HG03378 (cell line): ENCODE measurements around the gene IGDCC3.
"Not testable (repeated sequence)": the region's sequence is repeated elsewhere in the genome, so short reads cannot be mapped to it uniquely, and the experiment has no call there.

ENCODE experiments used
- ATAC-seq: cut with Tn5 transposase; IDR thresholded peaks from one replicate; pipeline ENCODE4 v1.9.1; 2021; ENCODE audit warnings: mild to moderate bottlenecking, moderate library complexity; ENCODE audit not compliant: unreplicated experiment

IGDCC3 gene

DNA sequence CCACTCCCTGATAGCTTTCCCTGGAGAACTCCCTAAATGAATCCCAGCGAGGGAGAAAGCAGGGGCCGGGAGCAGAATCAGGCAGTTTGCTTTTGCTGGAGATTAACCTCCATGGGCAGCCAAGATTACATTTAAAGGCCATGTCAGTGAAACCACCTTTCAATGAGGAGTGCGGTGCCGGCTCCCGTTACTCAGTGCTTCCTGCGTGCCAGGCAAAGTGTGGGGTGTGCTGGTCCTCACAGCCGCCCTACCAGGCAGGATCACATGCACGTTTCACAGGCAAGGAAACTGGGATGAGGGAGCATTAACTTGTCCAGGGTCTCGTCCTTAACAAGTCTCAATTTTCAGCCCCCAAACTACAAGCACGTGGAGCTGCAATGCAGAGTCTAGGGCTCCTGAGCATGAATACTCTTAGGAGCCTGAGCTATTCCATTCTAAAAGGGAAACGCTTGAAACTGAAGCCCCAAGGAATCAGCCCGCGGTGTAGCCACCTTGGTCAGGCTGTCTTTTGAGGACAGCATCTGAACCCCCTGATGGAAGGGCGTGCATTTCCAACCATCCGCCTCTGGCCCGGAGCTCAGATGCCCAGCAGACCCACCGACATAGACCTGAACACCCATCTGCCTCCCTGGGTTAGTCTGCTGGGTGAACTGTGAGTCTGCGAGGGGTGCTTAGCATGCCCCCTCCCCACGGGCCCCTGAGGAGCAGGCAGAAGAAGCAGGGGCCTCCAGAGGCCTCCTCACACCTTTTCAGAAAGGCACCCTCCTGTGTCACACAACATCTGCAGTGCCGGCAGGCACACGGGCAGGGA is 5.6 kb downstream of the IGDCC3 start:
- no peak for ATAC-seq

DNA sequence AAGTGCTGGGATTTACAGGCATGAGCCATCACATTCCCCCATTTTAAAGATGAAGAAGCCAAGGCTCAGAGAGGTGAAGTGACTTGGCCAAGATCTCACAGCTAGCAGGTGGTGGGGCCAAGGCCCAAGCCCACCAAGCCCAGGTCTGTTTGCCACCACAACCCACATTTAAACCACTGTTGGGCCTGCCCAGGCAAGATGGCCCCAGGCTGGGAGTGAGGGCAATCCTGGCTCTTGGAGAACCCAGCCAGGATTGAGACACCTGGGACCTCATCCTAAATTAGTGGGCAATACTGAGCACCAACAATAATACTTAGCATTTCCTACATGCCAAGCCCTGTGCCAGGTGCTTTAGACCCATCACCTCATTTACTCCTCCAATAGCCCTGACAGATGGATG is 6.9 kb downstream of the IGDCC3 start:
- ATAC-seq = no peak

DNA sequence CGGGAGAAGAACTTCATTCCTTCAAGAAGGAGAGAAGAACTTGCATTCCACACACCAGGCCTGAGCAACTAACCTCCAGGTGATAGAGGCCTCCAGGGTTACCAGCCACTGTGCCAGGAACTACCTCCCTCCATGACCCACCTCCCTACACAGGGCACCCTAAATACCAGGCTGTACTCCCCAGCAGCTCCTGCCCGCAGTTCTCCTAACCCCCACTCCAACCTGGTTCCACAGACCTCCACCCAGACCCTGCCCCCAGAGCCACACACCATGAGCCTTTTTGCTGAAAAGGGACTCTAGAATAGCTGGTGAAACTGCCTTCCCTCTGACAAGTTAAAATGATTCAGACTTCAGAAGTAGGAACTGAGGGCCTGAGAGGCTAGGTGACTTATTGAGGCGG is 8.2 kb downstream of the IGDCC3 start:
- ATAC-seq = no peak

DNA sequence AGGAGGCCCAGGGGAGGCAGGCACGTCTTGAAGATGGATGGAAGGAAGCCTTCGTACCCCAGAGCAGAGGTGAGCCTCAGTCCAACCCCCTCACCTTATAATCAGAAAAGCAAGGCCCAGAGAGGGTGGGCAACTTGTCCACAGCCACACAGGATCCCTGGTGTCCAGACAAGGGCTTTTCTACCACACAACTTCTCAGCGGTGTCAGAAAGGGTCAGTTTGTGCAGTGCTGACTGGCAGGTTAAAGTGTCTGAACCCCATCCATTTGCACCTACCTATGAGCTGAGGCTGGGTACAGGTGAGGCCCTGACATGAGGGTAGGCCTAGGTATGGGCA is 8.6 kb downstream of the IGDCC3 start:
- no peak for ATAC-seq

DNA sequence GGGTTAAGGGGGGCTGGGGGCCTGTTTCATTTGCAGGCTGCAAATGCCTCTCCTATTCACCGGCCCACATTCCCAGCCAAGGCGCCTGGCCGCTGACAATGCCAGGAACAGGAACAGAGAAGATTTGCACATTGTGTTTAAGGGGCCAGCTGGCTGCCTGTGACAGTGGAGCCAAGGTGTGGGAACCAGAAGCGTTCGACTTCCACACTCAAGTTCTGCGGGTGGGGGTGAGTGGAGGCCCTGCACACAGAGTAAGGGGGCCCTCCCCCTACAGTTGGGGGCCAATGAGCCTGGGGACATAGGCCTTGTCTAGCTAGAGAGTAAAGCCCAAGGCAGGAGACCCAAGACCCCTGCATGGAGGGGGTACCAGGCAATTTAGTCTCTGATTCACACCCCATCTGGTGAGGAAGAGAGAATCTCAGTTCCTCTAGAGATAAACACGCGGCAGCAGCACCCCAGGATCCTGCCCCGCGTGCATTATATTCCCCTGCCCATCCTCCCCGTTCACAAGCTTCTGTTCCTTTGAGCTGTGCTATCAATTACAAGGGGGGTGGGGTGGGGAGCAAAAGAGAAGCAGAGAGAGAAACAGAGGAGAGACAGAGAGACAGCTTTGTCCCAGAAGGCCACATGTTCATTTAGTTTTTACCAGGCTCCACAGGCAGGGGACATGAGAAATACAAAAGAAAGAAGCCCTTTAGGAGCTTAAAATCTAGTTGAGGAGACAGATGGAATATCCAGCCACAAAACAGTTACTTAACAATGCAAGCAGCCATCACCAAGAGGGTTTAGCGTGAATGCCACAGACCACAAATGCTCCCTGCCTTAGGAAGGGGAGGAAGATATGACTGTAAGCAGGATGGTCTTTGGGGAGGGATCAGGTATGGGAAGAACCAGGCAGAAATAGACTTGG is 9.2 kb downstream of the IGDCC3 start:
- ATAC-seq = no peak

DNA sequence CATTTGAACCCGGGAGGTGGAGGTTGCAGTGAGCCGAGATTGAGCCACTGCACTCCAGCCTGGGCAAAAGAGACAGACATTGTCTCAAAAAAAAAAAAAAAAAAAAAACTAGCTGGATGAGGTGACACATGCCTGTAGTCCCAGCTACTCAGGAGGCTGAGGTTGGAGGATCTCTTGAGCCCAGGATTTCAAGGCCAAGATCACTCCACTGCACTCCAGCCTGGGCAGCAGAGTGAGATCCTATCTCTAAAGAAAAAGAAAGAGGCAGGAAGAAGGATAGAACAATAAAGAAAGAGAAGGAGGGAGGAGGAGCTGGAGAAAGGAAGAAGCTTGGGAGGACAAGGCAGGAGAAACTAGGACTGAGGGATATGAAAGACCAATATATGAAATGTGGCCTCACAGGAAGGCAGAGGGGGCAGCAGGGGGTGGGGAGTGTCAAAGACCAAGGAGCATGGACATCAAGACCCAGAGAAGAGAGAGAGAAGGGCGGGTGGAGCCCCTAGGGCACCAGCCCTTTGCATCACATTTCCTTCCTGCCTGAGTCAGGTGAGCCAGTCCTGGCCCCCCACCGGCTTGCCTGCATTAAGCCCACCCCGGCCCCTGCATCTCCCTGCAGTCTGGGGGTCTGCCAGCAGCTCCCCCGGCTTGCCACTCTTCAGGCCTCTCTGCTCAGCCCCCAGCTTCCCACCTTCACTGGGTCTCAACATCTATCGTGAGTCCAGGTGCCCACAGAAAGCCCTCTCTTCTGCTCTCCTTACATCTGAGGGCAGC is 11.5 kb downstream of the IGDCC3 start:
- no peak for ATAC-seq

DNA sequence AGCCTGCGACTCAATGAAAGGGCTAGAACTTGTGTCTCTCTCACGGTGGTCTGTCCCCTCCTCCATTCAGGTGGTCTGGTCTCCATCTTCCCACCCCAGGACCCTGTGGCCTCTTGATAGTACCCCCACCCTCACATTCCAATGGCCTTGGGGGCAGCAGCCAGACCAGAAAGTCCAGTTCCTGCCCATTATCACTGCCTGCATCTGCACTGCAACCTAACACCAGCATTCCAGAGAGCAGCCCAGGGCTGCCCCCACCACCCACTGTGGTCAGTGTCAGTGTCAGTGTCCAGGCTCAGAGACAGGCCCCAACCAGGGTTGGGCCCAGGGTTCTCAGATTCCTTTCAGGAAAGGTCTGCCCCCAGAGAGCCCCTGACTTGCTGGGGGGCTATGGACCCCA is 12.6 kb downstream of the IGDCC3 start:
- ATAC-seq = no peak

DNA sequence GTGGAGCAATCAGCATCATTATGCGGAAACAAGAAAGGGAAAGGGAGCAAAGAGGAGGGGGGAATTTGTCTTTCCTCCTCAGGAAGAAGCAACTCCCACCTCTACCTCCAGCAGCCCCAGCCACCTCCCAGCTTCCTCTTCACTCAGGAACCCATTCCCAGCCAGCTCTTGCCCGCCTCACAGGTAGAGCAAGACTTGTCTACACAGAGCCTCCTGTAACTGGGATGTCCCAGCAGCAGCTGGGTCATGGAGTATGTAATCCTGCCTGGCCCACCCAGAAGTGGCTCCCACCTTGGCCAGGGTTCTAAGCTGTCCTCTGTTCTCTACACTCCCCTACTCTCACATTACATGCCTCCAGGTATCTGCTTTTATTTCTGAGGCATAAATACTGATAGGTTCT is 14.0 kb downstream of the IGDCC3 start:
- no peak for ATAC-seq

DNA sequence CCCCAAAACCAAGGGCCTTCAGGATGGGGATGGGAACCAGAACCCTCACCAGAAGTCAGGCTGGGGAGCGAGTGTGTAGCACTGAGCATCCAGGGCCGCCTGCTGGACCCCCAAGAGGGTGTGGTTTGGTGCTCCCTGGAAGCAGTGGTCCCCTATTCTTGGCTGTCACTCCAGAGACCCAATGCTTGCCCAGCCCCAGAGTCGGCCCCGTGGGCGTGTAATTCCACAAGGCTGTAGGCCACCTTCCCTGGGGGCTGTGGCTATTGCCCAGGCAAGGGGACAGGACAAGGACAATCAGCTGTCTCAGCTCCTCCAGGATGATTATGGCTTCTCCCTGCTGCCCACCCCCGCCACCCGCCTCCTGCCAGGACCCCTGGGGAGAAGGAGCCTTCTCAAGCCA is 14.5 kb downstream of the IGDCC3 start:
- no peak for ATAC-seq

DNA sequence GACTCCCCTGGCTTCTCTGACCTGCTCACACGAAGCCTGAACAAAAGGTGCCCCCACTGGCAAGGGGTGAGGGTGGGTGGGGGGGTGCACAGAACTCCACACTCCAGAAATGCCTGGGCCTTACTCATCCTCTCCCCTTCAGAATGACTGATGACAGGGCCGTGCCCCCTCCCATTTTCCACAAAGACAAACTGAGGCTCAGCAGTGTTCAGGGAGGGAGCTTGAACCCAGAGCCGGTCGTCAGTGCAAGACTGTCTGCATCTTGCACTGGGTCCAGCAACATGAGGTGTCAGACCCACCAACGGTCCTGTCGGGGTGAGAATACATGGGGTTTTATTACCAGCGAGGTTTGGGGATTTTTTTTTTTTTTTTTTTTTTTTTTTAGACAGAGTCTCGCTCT is 15.3 kb downstream of the IGDCC3 start:
- no peak for ATAC-seq

DNA sequence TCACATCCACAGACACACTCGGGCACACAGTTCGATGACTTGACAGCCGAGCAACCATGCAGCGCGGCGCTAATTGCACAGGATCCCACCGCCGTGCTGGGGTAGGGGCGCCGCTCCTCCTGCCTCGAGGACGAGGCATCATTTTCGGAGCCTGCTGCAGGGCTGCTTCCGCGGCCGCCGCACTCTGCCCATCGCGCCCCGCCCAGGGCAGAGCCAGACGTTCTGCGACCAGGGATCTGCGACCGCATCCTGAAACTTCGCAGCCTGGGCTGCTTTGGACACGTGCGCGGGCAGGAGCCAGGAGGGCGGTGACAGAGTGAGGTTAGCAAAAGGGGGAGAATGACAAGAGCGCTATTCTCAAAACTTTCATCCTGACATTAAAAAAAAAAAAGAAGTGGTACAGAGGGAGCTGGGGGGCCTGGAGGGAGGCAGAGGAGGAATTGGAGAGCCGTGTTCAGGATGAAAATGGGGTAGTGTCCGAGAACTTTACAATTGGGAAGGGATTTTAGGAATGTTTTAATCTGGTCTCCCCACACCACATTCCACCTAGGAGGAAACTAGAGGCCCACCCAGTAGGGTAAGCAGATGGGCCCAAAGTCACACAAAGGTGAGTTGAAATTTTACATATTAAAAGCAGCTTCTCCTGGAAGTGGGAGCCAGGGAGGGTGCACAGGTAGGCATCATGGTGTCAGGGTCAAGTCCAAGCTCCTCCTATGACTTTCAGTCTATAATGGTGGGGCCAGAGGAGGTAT is 15.9 kb downstream of the IGDCC3 start:
- no peak for ATAC-seq

DNA sequence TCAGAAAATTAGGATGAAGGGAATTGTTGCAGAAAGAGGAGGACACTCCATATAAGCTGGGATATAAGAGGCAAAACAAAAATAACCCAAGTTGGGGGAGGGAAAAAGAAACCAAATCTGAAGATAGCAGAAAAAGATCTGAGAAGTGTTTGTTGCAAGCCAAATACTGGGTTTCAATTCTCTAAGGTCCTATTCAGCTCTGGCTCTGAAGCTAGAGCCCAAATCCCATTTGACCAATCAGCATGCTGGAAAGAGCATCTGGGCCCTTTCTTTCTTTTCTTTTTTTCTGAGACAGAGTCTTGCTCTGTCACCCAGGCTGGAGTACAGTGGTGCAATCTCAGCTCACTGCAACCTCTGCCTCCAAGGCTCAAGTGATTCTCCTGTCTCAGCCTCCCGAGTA is 17.3 kb downstream of the IGDCC3 start:
- no peak for ATAC-seq

DNA sequence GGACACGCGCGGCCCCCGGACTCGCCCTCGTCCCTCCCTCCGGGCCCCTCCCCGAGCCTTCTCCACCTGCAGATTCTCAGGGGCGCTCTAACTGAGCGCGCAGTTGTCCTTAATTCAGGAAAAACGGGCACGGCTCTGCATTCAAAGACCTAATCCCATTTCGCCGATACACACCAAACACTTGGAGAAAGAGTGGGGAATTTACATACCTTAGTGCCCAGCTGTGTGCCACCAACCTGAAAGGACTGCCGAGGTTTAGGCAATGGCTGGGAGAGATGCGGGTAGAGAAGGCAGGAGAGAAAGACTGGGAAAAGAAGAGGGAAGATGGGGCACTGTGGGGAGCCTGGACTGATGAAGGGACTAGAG is 21.8 kb downstream of the IGDCC3 start:
- ATAC-seq = no peak

DNA sequence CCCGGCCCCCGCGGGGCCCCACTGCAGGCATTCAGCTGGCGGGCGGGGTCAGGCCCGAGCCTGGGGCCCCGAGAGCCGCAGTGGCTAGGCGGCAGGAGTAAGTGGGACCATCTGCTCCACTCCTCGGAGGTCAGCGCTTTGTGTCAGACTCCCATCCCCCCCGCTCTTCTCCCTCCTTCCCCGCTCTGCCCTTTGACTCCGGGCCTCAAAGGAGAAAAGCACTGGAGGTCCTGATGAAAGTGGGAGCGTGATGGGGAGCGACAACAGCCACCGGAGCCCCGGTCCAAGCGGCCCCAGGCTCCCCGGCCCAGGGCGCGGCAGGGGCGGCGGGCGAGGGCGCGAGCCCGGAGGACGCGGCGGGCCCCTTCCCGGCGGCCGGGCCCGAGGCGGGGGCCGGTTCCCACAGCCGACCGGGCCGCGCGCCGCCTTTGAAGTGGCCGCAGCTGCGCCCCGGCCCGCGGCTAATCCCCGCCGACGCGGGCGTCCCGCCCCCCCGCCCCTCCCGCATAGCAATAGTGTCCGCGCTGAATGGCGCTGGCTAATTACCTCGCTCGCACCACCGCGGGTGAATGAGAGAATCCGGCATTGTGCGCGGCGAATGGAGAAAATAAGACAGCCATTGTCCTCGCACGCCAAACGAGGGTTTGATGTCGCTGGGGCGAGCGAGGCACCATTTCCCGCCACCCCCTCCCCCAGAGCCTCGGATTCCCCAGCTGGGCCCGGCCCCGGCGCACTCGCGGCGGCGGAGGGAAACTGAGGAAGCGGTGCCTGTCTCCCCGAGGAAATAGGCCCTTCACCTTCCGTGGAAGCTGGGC is 22.4 kb downstream of the IGDCC3 start:
- ATAC-seq = no peak

DNA sequence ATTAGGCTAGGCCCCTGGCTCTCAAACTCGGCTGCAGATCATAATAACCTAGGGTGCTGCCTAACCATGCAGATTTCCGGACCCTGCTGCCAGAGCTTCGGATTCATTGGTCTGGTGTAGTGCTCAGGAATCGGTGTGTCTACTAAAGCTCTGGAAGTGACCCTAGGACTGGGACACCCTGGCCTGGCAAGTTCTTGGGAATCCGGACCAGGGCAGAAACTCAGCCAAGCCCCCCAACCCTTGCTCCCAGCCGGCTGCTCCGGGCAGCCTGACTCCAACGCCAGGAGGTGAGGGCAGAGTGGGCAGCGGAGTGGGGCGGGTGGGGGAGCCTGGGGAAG is 23.0 kb downstream of the IGDCC3 start:
- ATAC-seq = no peak

DNA sequence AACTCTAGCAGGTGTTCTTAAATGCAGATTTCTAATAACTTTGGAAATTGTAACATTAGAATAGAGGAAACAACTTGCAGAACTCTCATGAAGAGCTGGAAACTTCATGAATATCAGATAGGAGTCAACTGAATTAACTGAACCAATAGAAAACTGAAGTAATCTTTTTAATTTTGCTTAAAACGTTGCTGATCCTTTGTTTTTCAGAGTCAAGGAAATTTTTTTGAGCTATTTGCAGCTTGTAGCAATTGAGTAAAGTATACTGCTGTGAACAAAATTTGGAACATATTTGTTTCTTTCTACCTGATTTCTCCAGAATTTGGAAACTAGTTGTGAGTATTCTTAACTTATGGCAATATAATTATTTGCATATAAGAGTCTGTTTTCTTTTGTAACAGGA is 25.8 kb downstream of the IGDCC3 start:
- not testable (repeated sequence) for ATAC-seq

DNA sequence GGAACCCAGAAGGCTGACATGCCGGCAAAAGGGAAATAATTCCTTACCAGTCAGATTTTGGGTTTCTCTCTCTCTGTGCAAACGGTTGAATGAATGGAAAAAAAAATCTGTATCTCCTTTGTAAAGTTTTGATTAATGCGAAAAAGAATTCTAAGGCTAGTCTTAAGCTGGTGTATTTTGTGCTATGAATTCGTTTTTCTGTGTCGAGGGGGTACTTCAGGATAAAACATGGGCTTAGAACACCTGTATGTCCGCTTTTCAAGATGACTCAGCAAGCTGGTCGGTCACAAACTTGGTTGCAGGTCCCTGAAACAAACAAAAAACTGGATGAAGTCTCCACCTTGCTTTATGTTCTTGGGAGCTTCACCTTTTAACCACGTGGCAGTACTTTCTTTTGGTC is 28.5 kb downstream of the IGDCC3 start:
- no peak for ATAC-seq

DNA sequence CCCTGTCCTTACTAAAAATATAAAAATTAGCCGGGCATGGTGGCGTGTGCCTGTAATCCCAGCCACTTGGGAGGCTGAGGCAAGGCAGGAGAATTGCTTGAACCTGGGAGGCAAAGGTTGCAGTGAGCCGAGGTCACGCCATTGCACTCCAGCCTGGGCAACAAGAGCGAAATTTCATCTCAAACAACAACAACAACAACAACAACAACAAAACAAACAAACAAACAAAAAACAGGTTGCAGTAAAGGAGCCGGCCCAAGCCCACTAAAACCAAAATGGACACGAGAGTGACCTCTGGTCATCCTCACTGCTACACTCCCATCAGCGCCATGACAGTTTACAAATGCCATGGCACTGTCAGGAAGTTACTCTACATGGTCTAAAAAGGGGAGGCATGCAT is 30.0 kb downstream of the IGDCC3 start:
- ATAC-seq = not testable (repeated sequence)

DNA sequence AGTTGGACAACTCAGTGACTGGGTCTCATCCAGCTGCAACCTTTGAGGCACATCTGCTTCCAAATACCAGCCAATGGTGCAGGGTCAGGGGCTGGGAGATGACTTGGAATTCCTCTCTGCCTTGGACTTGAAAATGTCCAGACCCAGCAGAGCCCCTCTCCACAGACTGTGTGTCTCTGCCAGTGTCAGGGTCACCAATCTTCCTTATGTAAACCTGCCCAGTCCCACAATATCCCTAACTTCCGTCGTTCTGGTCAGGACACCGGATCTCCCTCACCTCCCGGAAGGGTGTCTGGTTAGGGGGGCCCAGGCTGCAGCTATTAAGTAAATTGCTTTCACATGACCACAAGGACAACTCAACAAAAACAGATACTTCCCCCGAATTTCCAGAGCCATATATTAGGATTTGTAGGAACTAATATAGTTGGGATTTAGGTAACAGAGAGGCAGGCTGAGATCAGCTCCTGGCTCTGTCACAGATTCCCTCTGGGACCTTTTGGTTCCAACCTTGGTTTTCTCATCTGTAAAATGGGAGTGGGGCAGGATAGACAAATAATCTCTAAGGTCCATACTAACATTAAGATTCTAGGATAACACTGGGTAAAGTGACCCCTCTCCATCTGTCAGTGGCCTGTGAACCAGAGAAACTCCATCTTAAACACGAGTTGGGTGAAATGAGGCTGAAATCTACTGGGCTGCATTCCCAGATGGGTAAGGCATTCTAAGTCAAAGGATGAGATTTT is 30.8 kb downstream of the IGDCC3 start:
- no peak for ATAC-seq

DNA sequence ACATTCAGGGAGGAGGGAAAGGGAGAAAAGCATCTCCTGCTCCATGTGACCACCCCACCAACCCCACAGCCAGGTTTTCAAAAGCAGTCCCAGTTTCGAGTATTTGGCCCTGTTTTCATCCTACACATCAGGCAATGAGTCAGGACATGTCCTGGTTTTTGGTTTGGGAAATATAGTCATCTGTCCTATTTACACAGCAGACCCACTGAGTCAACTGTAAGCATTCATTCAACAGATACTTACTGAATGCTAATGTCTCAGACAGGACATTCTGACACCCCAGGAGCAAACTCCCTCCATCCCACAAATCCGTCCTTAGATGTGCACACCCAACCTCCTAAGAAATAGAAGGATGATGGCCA is 32.9 kb downstream of the IGDCC3 start:
- no peak for ATAC-seq
